Ishikawa (cell line): ENCODE data around the gene ABHD17C.

Source experiments
- CEBPB ChIP-seq: IDR thresholded peaks from 2 replicates; pipeline ENCODE4 v1.6.1; 2012
- CREB1 ChIP-seq: IDR thresholded peaks from 2 replicates; pipeline ENCODE4 v1.6.1; 2012; ENCODE audit warnings: low read depth
- EGR1 ChIP-seq: IDR thresholded peaks from 2 replicates; pipeline ENCODE4 v1.6.1; 2012
- EP300 ChIP-seq: IDR thresholded peaks from 2 replicates; pipeline ENCODE4 v1.6.1; 2012; ENCODE audit warnings: borderline replicate concordance
- FOXM1 ChIP-seq: IDR thresholded peaks from 2 replicates; pipeline ENCODE4 v1.6.1; 2012; ENCODE audit warnings: low read depth, borderline replicate concordance
- MAX ChIP-seq: IDR thresholded peaks from 2 replicates; pipeline ENCODE4 v1.6.1; 2012
- NFIC ChIP-seq: IDR thresholded peaks from 2 replicates; pipeline ENCODE4 v1.6.1; 2012
- RAD21 ChIP-seq: IDR thresholded peaks from 2 replicates; pipeline ENCODE4 v1.6.1; 2012; ENCODE audit warnings: low read depth
- TAF1 ChIP-seq: IDR thresholded peaks from 2 replicates; pipeline ENCODE4 v1.6.1; 2012; ENCODE audit warnings: low read depth, mild to moderate bottlenecking
- TCF12 ChIP-seq: IDR thresholded peaks from 2 replicates; pipeline ENCODE4 v1.6.1; 2012; ENCODE audit warnings: low read depth
- TEAD4 ChIP-seq: IDR thresholded peaks from 2 replicates; pipeline ENCODE4 v1.6.1; 2012
- USF1 ChIP-seq: IDR thresholded peaks from 2 replicates; pipeline ENCODE4 v1.6.1; 2012
- YY1 ChIP-seq: IDR thresholded peaks from 2 replicates; pipeline ENCODE4 v1.6.1; 2012; ENCODE audit warnings: low read depth
- ZBTB7A ChIP-seq: IDR thresholded peaks from 2 replicates; pipeline ENCODE4 v1.6.1; 2012; ENCODE audit warnings: low read depth
- TF ChIP-seq, protein P1 (sequence below): IDR thresholded peaks from 2 replicates; pipeline ENCODE4 v1.6.1; 2012; ENCODE audit warnings: low read depth, mild to moderate bottlenecking

The ABHD17C gene

DNA sequence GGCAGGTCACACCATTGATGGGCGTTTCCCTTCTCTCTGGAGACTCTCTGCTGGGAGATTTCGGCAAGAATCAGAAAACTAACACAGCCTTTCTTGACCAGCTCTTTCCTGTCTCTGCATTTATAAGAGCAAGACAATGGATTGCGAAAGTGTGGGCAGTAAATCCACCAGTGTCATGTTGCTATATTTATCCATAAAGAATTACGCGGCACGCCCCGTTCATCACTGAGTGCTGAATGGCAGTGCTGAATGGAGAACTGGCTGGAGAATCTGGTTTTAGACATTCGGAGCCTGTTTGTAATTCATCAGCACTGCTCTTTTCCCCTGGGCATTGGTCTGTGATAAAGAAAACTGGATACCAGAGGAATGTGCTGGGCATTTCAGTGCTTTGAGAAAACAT is 82.0 kb downstream of the ABHD17C start:
- TF ChIP-seq CREB1 (no peak), RAD21 (no peak), EP300 (no peak), TAF1 (no peak), USF1 (no peak), CEBPB (peak; percentile 91), TEAD4 (no peak)
- TF ChIP-seq, protein P1, sequence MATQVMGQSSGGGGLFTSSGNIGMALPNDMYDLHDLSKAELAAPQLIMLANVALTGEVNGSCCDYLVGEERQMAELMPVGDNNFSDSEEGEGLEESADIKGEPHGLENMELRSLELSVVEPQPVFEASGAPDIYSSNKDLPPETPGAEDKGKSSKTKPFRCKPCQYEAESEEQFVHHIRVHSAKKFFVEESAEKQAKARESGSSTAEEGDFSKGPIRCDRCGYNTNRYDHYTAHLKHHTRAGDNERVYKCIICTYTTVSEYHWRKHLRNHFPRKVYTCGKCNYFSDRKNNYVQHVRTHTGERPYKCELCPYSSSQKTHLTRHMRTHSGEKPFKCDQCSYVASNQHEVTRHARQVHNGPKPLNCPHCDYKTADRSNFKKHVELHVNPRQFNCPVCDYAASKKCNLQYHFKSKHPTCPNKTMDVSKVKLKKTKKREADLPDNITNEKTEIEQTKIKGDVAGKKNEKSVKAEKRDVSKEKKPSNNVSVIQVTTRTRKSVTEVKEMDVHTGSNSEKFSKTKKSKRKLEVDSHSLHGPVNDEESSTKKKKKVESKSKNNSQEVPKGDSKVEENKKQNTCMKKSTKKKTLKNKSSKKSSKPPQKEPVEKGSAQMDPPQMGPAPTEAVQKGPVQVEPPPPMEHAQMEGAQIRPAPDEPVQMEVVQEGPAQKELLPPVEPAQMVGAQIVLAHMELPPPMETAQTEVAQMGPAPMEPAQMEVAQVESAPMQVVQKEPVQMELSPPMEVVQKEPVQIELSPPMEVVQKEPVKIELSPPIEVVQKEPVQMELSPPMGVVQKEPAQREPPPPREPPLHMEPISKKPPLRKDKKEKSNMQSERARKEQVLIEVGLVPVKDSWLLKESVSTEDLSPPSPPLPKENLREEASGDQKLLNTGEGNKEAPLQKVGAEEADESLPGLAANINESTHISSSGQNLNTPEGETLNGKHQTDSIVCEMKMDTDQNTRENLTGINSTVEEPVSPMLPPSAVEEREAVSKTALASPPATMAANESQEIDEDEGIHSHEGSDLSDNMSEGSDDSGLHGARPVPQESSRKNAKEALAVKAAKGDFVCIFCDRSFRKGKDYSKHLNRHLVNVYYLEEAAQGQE: no peak

GRCh38 chr15:80777826-80778620 is 82.9 kb downstream of the ABHD17C start:
- no peak for TF ChIP-seq RAD21
- TF ChIP-seq YY1: no peak
- no peak for TF ChIP-seq TAF1
- TF ChIP-seq EGR1: no peak
- no peak for TF ChIP-seq CREB1
- no peak for TF ChIP-seq TEAD4
- no peak for TF ChIP-seq CEBPB
- TF ChIP-seq, protein P1: no peak
- no peak for TF ChIP-seq ZBTB7A
- TF ChIP-seq NFIC: no peak

GRCh38 chr15:80778621-80778963 is 83.5 kb downstream of the ABHD17C start:
- no peak for TF ChIP-seq ZBTB7A
- TF ChIP-seq CREB1: no peak
- TF ChIP-seq FOXM1: no peak
- no peak for TF ChIP-seq TEAD4
- no peak for TF ChIP-seq MAX
- no peak for TF ChIP-seq TCF12
- no peak for TF ChIP-seq YY1
- TF ChIP-seq CEBPB: no peak
- no peak for TF ChIP-seq RAD21
- no peak for TF ChIP-seq TAF1
- TF ChIP-seq, protein P1: no peak
- no peak for TF ChIP-seq NFIC

- TF ChIP-seq, protein P1: peak; percentile 51
- TF ChIP-seq CEBPB (no peak), FOXM1 (no peak), EGR1 (no peak), USF1 (no peak), ZBTB7A (no peak), TEAD4 (no peak), EP300 (no peak), YY1 (0 out of 2 replicates have a peak, but pooled peaks have one; percentile 12), TCF12 (no peak), MAX (no peak), NFIC (no peak), CREB1 (no peak), TAF1 (no peak), RAD21 (peak; percentile 86)
These were observed 84.0 kb downstream of the ABHD17C start, which contains the start of gene CEMIP for GRCh38 chr15:80778964-80779657. CEMIP (plus strand) TSS chr15:80779370; CDS start chr15:80873880, 94,510 bp downstream.
